Erythroblast (primary cell): ENCODE results near the gene C17orf113.

Experiments used
- GATA1 ChIP-seq: IDR thresholded peaks from 2 replicates; pipeline ENCODE4 v1.6.1; 2011; ENCODE audit warnings: low read depth, mild to moderate bottlenecking, control low read depth, low read length, moderate library complexity
- POLR2A ChIP-seq: IDR thresholded peaks from 2 replicates; pipeline ENCODE4 v1.6.1; 2011; ENCODE audit warnings: mild to moderate bottlenecking, low read length

DNA sequence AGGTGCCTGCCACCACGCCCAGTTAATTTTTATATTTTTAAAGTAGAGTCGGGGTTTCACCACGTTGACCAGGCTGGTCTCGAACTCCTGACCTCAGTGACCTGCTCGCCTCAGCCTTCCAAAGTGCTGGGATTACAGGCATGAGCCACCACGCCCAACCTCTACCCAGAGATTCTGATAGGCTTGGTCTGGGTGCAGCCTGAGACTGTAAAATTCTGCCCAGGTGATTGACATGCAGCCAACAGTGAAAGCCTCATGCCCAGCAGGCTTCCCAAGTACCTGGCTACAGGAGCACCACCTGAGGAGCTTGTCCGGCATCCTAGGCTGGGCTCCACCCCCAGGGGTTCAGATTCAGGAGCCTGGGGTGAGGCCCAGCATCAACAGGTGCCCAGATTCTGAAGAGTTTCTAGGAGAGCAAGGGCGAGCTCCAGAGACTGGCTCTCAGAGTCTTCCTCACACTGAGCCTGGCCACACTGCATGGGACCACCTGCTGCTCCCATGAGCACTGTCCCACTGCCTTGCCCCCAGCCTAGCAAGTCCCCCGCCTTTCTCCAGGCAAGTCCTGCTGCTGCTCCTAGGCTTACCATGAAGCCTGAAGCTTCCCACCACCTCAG is 31.2 kb upstream of the C17orf113 start:
- no peak for TF ChIP-seq POLR2A
- TF ChIP-seq GATA1, result no peak
